Heart right ventricle (tissue), 16 donors: ENCODE data around the gene ALDH1L1. TPM values are rescaled to one million over a fixed set of nuclear protein-coding genes. Genes with fewer than 3 reads are reported as not detected.
"Not testable (repeated sequence)": the region's sequence is repeated elsewhere in the genome, so short reads cannot be mapped to it uniquely, and the experiment has no call there.

ENCODE experiments used
- ATAC-seq, 8 donors: fragments of 200-7000 bp; cut with Tn5 transposase; one replicate each; pipeline ENCODE4 v1.9.1; 2020; ENCODE audit warnings: mild to moderate bottlenecking in 8 of 8, moderate library complexity in 8 of 8, moderate number of reproducible peaks in 1 of 8
- DNase-seq, 2 donors: peaks; one replicate each; pipeline ENCODE4 v3.0.0-alpha.2; 2020
- H3K27ac ChIP-seq, 10 donors: fragments of 200-600 bp; sonication (generic) in 2 of 10; one replicate each; pipeline versions ENCODE4 v1.5.0 to v1.8.0; 2020 to 2022; ENCODE audit warnings: mild to moderate bottlenecking in 3 of 10
- H3K27me3 ChIP-seq, 7 donors: fragments of 200-600 bp; one replicate each; pipeline ENCODE4 v1.8.0; 2021 to 2022; ENCODE audit warnings: mild to moderate bottlenecking in 2 of 7
- H3K36me3 ChIP-seq, 9 donors: fragments of 200-600 bp; sonication (generic) in 1 of 9; one replicate each; pipeline versions ENCODE4 v1.5.0 to v1.8.0; 2020 to 2022; ENCODE audit warnings: mild to moderate bottlenecking in 2 of 9
- H3K4me1 ChIP-seq, 9 donors: fragments of 200-600 bp; sonication (generic) in 1 of 9; one replicate each; pipeline versions ENCODE4 v1.5.0 to v1.8.0; 2020 to 2022; ENCODE audit warnings: mild to moderate bottlenecking in 4 of 9
- H3K4me3 ChIP-seq, 10 donors: fragments of 200-600 bp; sonication (generic) in 2 of 10; one replicate each; pipeline versions ENCODE4 v1.5.0 to v1.8.0; 2020 to 2022; ENCODE audit warnings: mild to moderate bottlenecking in 7 of 10, moderate library complexity in 2 of 10
- H3K9me3 ChIP-seq, 11 donors: fragments of 200-600 bp in 10 of 11; sonication (generic) in 2 of 11; one replicate each; pipeline versions ENCODE4 v1.5.0 to v1.8.0; 2013 to 2022; ENCODE audit warnings: mild to moderate bottlenecking in 2 of 11, control low read depth in 1 of 11, moderate library complexity in 1 of 11
- WGBS, 2 donors: extraction: QIAGEN DNeasy Blood & Tissue Kit; methylation state at CpG; one replicate each; pipeline ENCODE4 v1.1.7; 2013; ENCODE audit warnings: inconsistent platforms in 1 of 2; 5-methylcytosine and 5-hydroxymethylcytosine counted together
- intact Hi-C, 10 donors: fragments of 100-400 bp; cut with DNase I; formaldehyde crosslinking; loops; one replicate each; pipeline versions ENCODE4 v1.11.1 to v1.14.2; 2022
- polyA plus RNA-seq, 2 donors: library from polyadenylated mRNA; stranded (reverse); fragments of 200-250 nt; gene quantifications; one replicate each; pipeline ENCODE4 v1.2.3, GENCODE V29; 2013
- total RNA-seq, 10 donors: library from RNA; stranded (reverse); fragmentation: NEBNext Ultra II Directional in 3 of 10; extraction: Animal tissue kit (Norgen Biotek cat#: 25700) in 3 of 10; gene quantifications; one replicate each; pipeline versions ENCODE4 v1.2.1 to v1.2.4, GENCODE V29; 2021 to 2023
- TF ChIP-seq, protein P1 (sequence below), 9 donors: fragments of 200-600 bp; sonication (generic) in 2 of 9; IDR thresholded peaks; one replicate each; pipeline versions ENCODE4 v1.5.0 to v1.8.0; 2021 to 2022; ENCODE audit warnings: antibody characterized with exemption in 9 of 9, mild to moderate bottlenecking in 5 of 9, moderate library complexity in 1 of 9
- donor health status: Arrhythmogenic right ventricular cardiomyopathy.
- donor health status: ischemic (EF 13 %, LVEDD 7.1; RV severe dilation, severe dysfunction).
- donor health status: healthy with polysubstance abuse.
- donor health status: DM: no; HTN: yes; CAD: no.
- donor health status: DM: no; HTN: no; CAD: no.
- donor health status: ischemic (EF 25% LVEDD 6.9; RV normal size, moderate dysfunction).
- donor health status: ischemic (EF 25% LVEDD 5.7; RV mildly dilated, moderate dysfunction).
- donor health status: healthy.
- donor health status: DM: yes; HTN: yes; CAD: no.
- donor health status: Ischemic cardiomyopathy.
- donor health status: ischemic (EF 35%, LVEDD 5.7; RV mildly dilated, moderate dysfunction).
- donor health status: nonischemic (EF 11% LVEDD 7.7; RV severe dilation, severe dysfunction).
- donor health status: DM: yes; HTN: yes; CAD: no.
- donor health status: PGD.
- donor health status: ischemic (EF 29% LVEDD 5.4; RV normal size, mild dysfunction).
- donor health status: nonischemic (EF 23%, LVEDD 6.1; RV moderate dilation, normal function).

Gene ALDH1L1
- total and polyA plus RNA-seq, 12 donors: 14.9 to 45.9 (median 31.7) TPM

DNA sequence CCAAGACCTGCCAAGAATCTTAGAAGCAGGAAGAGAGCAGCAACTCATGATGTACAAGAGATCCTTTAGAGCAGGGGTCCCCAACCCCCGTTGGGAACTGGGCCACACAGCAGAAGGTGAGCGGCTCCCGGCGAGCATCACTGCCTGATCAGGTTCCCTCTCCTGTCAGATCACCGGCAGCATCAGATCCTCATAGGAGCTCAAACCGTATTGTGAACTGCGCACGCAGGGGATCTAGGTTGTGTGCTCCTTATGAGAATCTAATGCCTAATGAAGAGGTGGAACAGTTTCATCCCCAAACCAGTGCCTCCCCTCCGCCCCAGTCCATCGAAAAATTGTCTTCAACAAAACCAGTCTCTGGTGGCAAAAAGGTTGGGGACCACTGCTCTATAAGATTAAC, 110.2 kb downstream of the ALDH1L1 start:
- H3K27ac ChIP-seq: no peak overlapping the region
- peaks cover 0 to 26% (median 0%) of the 10 kb centered on the region in 9 donors for H3K36me3 ChIP-seq
- H3K4me3 ChIP-seq: no peak overlapping the region
- no peaks in the 10 kb centered on the region for H3K27me3 ChIP-seq
- H3K4me1 ChIP-seq: peaks cover 0 to under 1% (median 0%) of the 10 kb centered on the region in 9 donors
- TF ChIP-seq, protein P1, sequence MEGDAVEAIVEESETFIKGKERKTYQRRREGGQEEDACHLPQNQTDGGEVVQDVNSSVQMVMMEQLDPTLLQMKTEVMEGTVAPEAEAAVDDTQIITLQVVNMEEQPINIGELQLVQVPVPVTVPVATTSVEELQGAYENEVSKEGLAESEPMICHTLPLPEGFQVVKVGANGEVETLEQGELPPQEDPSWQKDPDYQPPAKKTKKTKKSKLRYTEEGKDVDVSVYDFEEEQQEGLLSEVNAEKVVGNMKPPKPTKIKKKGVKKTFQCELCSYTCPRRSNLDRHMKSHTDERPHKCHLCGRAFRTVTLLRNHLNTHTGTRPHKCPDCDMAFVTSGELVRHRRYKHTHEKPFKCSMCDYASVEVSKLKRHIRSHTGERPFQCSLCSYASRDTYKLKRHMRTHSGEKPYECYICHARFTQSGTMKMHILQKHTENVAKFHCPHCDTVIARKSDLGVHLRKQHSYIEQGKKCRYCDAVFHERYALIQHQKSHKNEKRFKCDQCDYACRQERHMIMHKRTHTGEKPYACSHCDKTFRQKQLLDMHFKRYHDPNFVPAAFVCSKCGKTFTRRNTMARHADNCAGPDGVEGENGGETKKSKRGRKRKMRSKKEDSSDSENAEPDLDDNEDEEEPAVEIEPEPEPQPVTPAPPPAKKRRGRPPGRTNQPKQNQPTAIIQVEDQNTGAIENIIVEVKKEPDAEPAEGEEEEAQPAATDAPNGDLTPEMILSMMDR (IDR thresholded peaks at IDR 0.05): no peak
- peaks cover 0 to 20% (median 0%) of the 10 kb centered on the region in 11 donors for H3K9me3 ChIP-seq
- 88% methylated on average over 10 of the region's 10 CpGs for WGBS, 2 donors
- DNase-seq (no peak), ATAC-seq (no peak)
- intact Hi-C loops: no loop called here

- H3K4me1 ChIP-seq: peaks cover 0 to 4% (median 0%) of the 10 kb centered on the region in 9 donors
- H3K9me3 ChIP-seq: peaks cover 0 to 5% (median 0%) of the 10 kb centered on the region in 11 donors
- no peak overlapping the region for H3K4me3 ChIP-seq
- DNase-seq (no peak), ATAC-seq (no peak)
- no peak overlapping the region for H3K27ac ChIP-seq
- H3K36me3 ChIP-seq: peaks cover 0 to 26% (median 0%) of the 10 kb centered on the region in 9 donors
- H3K27me3 ChIP-seq: no peaks in the 10 kb centered on the region
- intact Hi-C loops: no loop called here
- TF ChIP-seq, protein P1 (IDR thresholded peaks at IDR 0.05): no peak
- 95 to 96% methylated on average over 8 of the region's 8 CpGs for WGBS, 2 donors
Observed at GRCh38 chr3:126067959-126068358, 112.4 kb downstream of the ALDH1L1 start.

DNA sequence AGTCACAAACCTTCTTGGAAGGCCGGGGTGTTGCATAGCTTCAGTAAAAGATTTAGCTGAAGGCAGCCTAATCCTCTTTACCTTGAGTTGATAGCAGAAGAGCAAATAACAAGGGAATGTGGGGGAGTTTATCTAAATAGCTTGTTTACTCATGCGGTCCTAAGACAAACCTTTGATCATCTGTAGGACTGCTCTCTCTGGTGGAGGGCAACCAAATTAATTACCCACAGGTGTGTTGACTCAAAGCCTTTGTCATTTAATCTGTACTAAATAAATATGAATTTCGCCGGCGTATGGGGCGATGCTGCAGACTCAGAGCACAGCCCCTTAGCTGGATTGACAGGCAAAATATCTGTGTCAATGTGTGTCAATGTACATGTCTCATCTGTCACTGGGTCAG, 113.7 kb downstream of the ALDH1L1 start:
- intact Hi-C loops, ATAC-seq, H3K27ac ChIP-seq, H3K27me3 ChIP-seq, H3K4me1 ChIP-seq, H3K4me3 ChIP-seq, DNase-seq, H3K9me3 ChIP-seq: not testable (repeated sequence)
- H3K36me3 ChIP-seq: peaks cover 0 to 26% (median 0%) of the 10 kb centered on the region in 9 donors
- WGBS, 2 donors: 92 to 95% methylated on average over 6 of the region's 6 CpGs

DNA sequence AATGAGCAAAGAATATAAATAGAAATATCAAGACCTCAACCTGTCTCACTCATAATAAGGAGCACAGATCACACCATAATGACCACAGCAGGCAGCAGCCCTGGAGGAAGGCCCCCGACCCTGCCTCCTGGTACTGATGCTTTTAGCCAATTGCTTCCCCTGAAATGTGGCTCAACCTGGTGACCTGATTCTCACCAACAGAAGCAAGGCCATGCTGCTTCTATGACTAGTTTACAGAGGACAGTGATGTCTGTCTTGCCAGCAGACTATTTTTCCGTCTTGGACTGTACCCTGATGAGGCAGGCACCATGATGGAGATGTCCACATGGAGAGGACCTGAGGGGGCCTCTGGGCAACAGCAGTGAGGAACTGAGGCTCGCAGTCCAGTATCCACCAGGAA, 114.5 kb downstream of the ALDH1L1 start:
- intact Hi-C loops: no loop called here
- 94 to 95% methylated on average over 3 of the region's 3 CpGs for WGBS, 2 donors
- Histone ChIP-seq H3K36me3 (peaks cover 0 to 26% (median 0%) of the 10 kb centered on the region in 9 donors), H3K4me3 (no peak overlapping the region), H3K27ac (no peak overlapping the region), H3K9me3 (no peaks in the 10 kb centered on the region), H3K4me1 (peaks cover 0 to 6% (median under 1%) of the 10 kb centered on the region in 9 donors), H3K27me3 (no peaks in the 10 kb centered on the region)
- no peak for DNase-seq
- ATAC-seq: no peak
- TF ChIP-seq, protein P1 (IDR thresholded peaks at IDR 0.05): no peak

- DNase-seq: no peak
- no peak for ATAC-seq
- Histone ChIP-seq H3K4me3 (no peak overlapping the region), H3K27ac (no peak overlapping the region), H3K36me3 (peaks cover 0 to 28% (median 0%) of the 10 kb centered on the region in 9 donors), H3K9me3 (no peaks in the 10 kb centered on the region), H3K27me3 (no peaks in the 10 kb centered on the region), H3K4me1 (peaks cover 0 to 10% (median 5%) of the 10 kb centered on the region in 9 donors)
- intact Hi-C loops: no loop called here
- 67 to 76% methylated on average over 10 of the region's 10 CpGs for WGBS, 2 donors
- TF ChIP-seq, protein P1 (IDR thresholded peaks at IDR 0.05): no peak
Observed at GRCh38 chr3:126064627-126065258, 115.6 kb downstream of the ALDH1L1 start.
